ENCODE measurements around the gene TBC1D23. TPM values are rescaled to one million over a fixed set of nuclear protein-coding genes. Genes with fewer than 3 reads are reported as not detected.

The TBC1D23 gene
- total and polyA plus RNA-seq, 8 donors = 10.9 to 31.3 (median 20.5) TPM

GRCh38 chr3:100306695-100307094, 45.9 kb downstream of the TBC1D23 start:
- DNase-seq (no peak), FAIRE-seq (no peak), ATAC-seq (no peak)
- TF ChIP-seq, protein P1, sequence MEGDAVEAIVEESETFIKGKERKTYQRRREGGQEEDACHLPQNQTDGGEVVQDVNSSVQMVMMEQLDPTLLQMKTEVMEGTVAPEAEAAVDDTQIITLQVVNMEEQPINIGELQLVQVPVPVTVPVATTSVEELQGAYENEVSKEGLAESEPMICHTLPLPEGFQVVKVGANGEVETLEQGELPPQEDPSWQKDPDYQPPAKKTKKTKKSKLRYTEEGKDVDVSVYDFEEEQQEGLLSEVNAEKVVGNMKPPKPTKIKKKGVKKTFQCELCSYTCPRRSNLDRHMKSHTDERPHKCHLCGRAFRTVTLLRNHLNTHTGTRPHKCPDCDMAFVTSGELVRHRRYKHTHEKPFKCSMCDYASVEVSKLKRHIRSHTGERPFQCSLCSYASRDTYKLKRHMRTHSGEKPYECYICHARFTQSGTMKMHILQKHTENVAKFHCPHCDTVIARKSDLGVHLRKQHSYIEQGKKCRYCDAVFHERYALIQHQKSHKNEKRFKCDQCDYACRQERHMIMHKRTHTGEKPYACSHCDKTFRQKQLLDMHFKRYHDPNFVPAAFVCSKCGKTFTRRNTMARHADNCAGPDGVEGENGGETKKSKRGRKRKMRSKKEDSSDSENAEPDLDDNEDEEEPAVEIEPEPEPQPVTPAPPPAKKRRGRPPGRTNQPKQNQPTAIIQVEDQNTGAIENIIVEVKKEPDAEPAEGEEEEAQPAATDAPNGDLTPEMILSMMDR (IDR thresholded peaks at IDR 0.05) = no peak
- 79 to 89% methylated on average over 1 of the region's 1 CpG for WGBS, 2 donors
- H3K4me1 ChIP-seq = peaks cover 0 to 4% (median 0%) of the 10 kb centered on the region in 3 donors
- intact Hi-C loops (cut with DNase I) = no loop called here
- no peaks in the 10 kb centered on the region for H3K9me3 ChIP-seq
- no peak overlapping the region for H3K27ac ChIP-seq
- no peaks in the 10 kb centered on the region for H3K27me3 ChIP-seq
- H3K36me3 ChIP-seq = peaks cover 0 to 28% (median 5%) of the 10 kb centered on the region in 3 donors
- no peak overlapping the region for H3K4me3 ChIP-seq

DNA sequence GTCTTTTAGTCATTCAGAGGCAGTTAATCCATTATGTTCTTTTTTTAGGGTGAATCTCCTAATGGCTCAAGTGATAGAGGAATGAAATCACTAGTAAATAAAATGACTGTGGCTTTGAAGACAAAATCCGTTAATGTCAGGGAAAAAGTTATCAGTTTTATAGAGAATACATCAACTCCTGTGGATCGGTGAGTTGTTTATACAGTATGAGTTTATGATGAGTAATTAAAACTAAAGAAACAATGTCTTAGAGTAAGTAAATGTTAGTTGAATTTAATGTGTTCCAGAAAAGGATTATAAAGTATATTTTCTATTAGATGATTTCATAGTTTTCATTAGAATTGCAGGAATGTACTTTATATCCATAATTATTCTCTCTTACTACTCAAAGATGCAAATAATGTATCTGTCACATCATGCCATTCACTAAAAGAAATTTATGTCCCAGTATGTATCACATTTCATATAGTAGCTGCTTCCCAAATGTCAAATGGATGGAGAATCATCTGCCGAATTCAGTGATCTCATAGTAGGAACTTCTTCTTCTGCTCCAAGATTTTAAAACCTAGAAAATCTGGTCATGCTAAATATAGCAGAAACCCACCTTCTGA, 49.7 kb downstream of the TBC1D23 start:
- TF ChIP-seq, protein P1 (IDR thresholded peaks at IDR 0.05) = no peak
- H3K4me3 ChIP-seq = no peak overlapping the region
- intact Hi-C loops (cut with DNase I) = no loop called here

GRCh38 chr3:100311011-100311410, 50.2 kb downstream of the TBC1D23 start:
- Histone ChIP-seq H3K9me3 (no peaks in the 10 kb centered on the region), H3K27ac (no peak overlapping the region), H3K36me3 (peaks cover 0 to 13% (median 8%) of the 10 kb centered on the region in 3 donors), H3K4me1 (peaks cover 0 to 4% (median 0%) of the 10 kb centered on the region in 3 donors), H3K27me3 (no peaks in the 10 kb centered on the region), H3K4me3 (no peak overlapping the region)
- FAIRE-seq (no peak), ATAC-seq (no peak), DNase-seq (no peak)
- intact Hi-C loops (cut with DNase I) = no loop called here
- 44 to 45% methylated on average over 2 of the region's 2 CpGs for WGBS, 2 donors
- TF ChIP-seq, protein P1 (IDR thresholded peaks at IDR 0.05) = no peak

More for the DNA sequence above, 49.7 kb downstream of the TBC1D23 start:
- ATAC-seq (no peak), DNase-seq (no peak), FAIRE-seq (no peak)
- H3K4me1 ChIP-seq = peaks cover 0 to 4% (median 0%) of the 10 kb centered on the region in 3 donors
- no peak overlapping the region for H3K27ac ChIP-seq
- H3K27me3 ChIP-seq = no peaks in the 10 kb centered on the region
- WGBS, 2 donors = 95 to 96% methylated on average over 3 of the region's 3 CpGs
- no peaks in the 10 kb centered on the region for H3K9me3 ChIP-seq
- peaks cover 0 to 14% (median 8%) of the 10 kb centered on the region in 3 donors for H3K36me3 ChIP-seq

DNA sequence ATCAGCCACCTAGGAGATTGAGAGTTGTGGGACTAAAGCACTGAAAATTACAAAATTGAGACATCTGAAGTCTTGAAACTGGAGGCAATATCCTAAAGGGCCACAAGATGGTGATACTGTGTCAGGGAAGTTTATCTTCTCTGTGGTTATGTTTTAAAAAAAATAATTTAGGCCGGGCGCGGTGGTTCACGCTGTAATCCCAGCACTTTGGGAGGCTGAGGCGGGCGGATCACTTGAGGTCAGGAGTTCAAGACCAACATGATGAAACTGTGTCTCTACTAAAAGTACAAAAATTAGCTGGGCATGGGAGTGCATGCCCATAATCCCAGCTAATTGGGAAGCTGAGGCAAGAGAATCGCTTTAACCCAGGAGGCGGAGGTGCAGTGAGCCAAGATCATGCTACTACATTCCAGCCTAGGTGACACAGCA, 55.9 kb downstream of the TBC1D23 start:
- peaks cover 0 to 20% (median 4%) of the 10 kb centered on the region in 3 donors for H3K36me3 ChIP-seq
- FAIRE-seq (no peak), DNase-seq (peak in 2 of 6 donors; percentile 17 to 27), ATAC-seq (peak; percentile 64 to 91 (median 86))
- H3K9me3 ChIP-seq = no peaks in the 10 kb centered on the region
- intact Hi-C loops (cut with DNase I) = no loop called here
- TF ChIP-seq, protein P1 (IDR thresholded peaks at IDR 0.05) = peak; percentile 18 to 52 (median 44)
- H3K27me3 ChIP-seq = no peaks in the 10 kb centered on the region
- H3K27ac ChIP-seq = no peak overlapping the region
- no peak overlapping the region for H3K4me3 ChIP-seq
- H3K4me1 ChIP-seq = no peaks in the 10 kb centered on the region
- WGBS, 2 donors = 35 to 41% methylated on average over 8 of the region's 8 CpGs

GRCh38 chr3:100317912-100318311, 57.1 kb downstream of the TBC1D23 start:
- TF ChIP-seq, protein P1 (IDR thresholded peaks at IDR 0.05) = no peak
- no peak for DNase-seq
- Histone ChIP-seq H3K27me3 (no peaks in the 10 kb centered on the region), H3K4me1 (no peaks in the 10 kb centered on the region), H3K27ac (no peak overlapping the region), H3K9me3 (no peaks in the 10 kb centered on the region), H3K4me3 (no peak overlapping the region), H3K36me3 (peaks cover 0 to 20% (median 4%) of the 10 kb centered on the region in 3 donors)
- no peak for FAIRE-seq
- WGBS, 2 donors = 88 to 92% methylated on average over 2 of the region's 2 CpGs
- intact Hi-C loops (cut with DNase I) = no loop called here
- ATAC-seq = no peak
